Measurements from ENCODE around the gene LAMTOR4.
A peak's percentile ranks its signal among the peaks of the same experiment; 100 is the strongest.
"Not testable (repeated sequence)": the region's sequence is repeated elsewhere in the genome, so short reads cannot be mapped to it uniquely, and the experiment has no call there.

The LAMTOR4 gene

DNA sequence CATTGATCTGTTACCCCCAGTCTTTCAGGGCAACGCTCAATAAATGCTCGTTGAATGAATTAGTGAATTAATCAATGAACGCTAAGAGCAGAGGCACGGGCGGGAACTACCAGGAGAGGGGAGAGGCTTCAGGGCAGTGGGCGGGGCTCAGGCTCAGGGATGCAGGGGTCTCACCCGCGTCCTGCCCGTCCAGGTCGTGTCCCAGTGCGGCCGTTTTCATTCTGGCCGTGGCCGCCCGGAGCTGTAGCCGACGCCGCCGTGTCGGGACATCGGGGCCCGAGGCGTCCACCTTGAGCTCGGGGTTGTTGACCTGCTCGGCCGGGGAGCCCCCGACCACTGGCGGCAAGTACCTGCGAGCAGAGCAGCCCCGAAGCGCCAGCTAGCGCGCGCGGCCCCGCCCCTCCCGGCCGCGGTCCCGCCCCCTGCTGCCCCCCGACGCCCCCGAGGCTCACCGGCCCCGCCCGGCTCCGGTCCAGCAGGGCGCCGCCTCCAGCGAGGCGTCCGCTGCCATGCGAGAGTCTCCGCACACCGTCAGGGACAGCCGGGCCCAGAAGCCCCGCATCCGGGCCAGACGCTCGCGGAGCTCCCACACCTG lies 22.5 kb downstream of the LAMTOR4 start:
- DNase-seq, result no peak

DNA sequence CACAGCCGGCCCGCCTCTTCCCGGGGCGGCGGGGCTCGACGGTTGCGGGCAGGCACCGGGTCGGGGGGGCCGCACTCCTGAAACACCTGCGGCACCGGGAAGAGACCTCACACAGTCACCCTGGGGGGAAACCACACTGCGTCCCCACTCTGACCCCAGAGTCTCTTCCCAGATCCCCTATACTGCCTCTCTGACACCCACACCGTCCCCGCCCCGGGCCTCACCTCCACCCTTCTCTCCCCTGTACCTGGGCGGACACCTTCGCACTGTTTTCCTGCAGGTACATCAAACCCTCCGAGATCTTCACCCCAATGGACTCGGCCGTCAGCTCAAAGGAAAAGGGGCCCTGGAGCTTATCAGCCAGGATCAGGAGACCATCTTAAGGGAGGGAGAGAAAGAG lies 23.1 kb downstream of the LAMTOR4 start:
- DNase-seq, result no peak

DNA sequence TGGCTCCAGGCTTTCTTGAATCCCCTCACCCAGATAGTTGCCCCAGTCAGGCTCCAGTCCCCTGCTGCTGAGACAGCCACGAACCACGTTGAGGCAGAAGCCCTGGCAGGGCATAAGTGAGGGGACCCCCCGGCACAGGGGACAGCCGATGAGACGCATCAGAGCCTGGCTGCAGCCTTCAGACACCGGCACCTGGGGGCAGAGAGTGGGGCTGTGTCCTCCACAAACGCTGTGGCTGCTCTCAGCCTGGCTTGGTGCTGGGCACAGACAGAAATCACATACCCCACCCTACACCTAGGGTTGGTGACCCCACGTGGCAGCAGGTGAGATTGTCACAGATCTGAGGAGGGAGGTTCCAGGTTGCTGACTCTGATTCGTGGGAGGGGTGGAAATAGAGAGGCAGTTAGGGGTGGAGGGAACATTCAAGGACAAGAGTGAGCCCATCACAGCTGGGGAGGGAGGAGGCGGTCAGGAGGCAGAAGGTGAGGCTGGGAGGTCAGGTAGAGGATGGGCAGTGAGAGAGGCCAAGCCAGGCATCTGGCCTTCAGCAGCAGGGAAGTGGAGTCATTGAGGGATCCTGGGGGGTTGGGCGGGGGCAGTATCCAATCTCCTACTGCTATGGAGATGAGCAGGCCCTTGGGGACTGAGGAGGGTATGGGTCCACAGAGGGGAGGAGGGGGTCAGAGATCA lies 25.2 kb downstream of the LAMTOR4 start:
- no peak for DNase-seq

DNA sequence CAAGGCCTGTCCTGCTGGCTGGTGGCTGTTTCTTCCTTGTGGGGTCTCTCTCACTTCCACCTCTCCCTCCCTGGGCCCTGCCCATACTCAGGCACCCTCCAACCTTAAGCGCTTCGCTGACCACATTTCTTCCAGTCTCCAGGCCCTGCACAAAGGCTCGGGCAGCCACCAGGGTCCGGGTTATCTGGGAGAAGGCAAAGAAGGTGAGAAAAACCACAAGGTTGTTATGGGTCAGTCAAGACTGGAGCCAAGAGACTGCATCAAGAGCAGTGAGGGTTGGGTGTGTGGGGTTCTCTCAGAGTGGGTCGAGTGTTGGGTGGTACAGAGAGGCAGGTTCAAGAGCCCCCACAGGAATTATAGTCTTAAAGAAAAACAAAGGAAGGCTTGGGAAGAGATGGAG lies 25.9 kb downstream of the LAMTOR4 start:
- no peak for DNase-seq

DNA sequence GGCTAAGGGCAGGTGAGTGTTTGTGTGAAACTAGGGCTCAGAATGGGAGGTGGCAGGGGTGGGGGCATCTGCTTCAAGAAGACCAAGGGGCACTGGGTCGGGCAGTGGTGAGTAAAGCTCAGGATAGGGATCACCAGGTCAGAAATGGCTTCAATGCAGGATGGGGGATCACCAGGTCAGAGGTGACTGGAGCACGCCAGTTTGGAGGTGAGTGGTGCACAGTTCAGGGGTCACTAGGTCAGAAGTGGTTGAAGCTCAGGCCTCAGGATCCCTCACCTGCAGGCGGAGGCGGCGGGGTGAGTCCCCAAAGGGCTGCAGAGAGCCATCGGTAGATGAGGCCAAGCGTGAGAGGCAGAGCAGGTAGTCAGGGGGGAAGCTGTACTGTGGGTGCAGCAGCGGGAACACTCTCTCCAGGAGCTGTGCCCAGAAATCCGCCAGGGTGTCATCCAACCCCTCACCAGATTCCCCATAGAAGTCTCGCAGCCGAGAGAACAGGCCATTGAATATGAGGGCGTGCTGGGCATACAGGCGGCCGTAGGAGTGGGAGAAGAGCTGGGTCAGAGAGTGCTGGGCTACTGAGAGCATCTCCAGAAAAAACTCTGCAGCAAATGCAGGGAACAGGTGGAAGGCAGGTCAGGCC lies 26.7 kb downstream of the LAMTOR4 start:
- DNase-seq, result no peak

DNA sequence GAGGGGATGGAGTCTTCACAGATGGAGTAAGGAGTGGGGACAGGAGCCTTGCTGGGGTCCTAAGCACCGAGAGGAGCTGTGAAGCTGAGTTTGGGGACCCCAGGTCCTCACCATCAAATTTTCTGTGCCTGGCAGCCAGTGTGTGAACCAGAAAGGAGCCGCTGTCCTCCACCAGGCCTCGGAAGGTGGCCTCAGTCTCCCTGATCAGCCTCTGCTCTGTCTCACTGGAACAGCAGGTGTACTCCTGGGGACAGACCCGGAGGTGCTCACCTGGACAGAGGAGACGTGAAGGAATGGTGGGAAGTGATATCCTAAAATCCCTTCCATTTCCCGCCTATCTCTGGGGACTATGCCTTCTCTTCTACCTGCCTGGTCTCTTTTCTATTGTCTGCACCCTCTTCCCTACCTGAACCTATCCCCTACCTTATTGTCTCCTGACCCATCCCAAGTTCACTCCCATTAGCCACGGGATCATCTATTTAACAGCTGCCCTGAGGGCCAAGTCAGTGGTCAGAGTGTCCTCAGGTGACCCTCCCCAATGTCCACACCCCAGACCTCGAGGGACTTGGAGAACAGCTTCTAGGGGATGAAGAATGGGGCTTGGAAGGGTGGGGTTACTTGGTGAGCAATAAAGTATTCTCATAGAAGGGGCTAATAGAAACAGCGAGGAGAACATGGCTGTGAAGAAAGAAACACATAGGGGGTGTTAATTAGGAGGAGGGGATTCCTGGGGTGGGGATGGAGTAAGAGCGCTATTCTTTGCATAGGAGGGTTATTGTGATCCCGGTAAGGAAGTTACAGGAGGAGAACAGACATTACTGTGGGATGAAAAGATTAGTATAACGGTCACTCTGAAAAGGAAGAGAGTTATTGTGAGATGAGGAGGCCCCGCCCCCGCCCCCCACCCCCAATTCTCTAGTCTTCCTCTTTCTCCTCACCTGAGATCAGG lies 27.7 kb downstream of the LAMTOR4 start:
- no peak for DNase-seq

DNA sequence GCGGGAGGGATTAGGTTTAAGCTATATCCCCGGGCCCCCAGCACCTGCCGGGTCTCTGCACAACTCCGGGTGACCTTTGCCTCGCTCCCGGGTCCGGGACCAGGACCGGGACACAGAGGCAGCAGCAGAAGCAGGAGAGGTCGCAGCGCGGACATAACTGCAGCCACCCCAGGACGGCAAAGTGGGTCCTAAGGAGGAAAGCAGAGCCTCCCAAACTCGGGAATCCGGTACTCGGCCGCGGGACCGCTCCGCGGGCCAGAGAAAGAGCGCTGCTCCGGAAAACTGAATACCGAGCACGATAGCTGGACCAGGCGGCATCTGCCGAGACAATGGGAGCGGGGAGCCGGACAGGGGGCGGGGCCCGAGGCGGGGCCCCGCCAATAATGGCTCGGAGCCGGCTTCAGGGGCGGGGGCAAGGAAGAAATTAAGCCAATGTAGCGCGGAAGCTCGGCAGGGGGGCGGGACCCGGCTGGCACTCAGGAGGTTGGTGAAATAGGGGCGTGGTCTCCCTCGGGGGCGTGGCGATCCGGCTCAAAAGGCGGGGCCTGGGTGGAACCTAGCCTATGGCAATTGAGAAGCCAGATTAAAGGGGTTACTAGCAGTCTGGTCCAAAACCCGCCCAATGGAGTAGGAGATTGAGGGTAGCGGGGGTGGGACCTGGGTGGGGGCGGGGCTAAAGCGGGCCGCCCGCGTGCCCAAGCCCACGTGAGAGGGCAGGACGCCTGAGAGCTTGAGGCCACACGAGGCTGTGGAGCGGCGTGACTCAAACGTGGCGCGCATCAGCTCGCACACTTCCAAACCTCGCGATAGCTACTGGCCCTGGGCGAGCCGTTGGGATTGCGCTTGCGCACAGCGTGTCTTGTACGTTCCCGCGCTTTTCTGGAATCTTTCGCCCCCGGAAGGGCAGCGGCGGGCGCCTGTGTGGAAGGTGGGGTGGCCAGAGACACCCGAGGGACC lies 28.6 kb downstream of the LAMTOR4 start, which contains the start of the genes GPC2 and STAG3:
Gene GPC2 (minus strand): TSS at position 337 of the 957 bp plus-strand sequence. CDS start 182 bp downstream, at position 155.
Gene STAG3 (plus strand): TSS at position 874 of the 957 bp plus-strand sequence. CDS start 2,639 bp downstream, outside the sequence.
- DNase-seq, result peak; percentile 97 to 98

DNA sequence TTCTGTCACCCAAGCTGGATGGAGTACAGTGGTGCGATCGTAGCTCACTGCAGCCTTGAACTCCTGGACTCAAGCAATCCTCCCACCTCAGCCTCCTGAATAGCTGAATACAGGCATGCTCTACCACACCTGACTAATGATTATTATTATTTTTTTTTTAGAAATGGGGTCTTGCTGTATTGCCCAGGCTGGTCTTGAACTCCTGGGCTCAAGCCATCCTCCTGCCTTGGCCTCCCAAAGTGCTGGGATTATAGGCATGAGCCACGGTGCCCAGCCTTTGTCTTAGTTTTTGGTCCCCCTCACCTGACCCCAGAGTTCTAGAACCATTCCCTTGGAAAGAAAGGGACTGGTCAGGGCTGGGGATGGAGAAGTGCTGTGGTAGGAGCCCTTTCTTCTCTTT lies 31.4 kb downstream of the LAMTOR4 start:
- not testable (repeated sequence) for DNase-seq

DNA sequence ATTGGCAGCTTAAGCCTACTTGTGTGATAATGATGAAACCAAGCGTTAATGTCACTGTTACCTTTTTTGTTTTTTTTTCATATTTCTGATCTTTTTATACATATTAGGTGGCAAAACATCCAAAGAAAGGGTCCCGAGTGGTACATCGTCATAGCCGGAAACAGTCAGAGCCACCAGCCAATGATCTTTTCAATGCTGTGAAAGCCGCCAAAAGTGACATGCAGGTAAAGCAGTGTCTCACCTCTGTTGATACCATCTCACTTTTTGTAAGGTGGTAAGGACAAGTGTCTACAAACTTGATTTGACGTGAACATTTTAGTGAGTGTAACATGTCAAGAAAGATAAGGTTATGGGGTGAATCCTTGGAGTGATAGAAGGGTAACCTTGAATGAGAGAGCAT lies 33.9 kb downstream of the LAMTOR4 start:
- not testable (repeated sequence) for DNase-seq

DNA sequence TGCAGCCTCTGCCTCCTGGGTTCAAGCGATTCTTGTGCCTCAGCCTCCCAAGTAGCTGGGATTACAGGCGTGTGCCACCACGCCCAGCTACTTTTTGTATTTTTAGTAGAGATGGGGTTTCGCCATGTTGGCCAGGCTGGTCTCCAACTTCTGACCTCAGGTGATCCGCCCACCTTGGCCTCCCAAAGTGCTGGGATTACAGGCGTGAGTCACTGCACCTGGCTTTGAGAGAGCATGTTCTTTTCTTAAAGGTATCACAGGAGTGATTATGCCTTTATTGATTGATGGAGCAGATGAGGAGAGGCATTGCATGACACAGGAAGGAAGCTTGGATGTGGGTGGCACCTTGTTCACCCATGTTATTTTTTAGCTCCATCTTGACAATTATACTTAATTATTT lies 34.4 kb downstream of the LAMTOR4 start:
- DNase-seq, result not testable (repeated sequence)

DNA sequence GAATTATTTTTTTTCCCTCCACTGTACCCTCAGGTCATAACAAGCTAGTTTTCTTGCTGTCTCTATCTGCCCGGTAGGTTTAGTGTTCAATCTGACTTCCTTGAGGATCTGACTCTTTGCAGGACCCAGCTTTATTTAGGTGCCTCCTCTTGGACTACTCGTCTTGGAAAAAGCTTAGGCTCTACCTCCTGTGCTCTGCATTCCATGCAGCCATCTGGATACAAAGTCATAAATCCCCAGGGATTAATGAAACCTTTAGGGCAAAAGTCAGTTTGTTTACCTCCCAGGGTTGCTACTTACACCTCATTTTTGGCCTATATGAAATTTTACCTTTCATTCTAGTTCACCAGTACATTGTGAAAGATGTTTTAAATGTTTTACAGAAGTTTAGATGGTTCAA lies 37.0 kb downstream of the LAMTOR4 start:
- DNase-seq, result no peak

DNA sequence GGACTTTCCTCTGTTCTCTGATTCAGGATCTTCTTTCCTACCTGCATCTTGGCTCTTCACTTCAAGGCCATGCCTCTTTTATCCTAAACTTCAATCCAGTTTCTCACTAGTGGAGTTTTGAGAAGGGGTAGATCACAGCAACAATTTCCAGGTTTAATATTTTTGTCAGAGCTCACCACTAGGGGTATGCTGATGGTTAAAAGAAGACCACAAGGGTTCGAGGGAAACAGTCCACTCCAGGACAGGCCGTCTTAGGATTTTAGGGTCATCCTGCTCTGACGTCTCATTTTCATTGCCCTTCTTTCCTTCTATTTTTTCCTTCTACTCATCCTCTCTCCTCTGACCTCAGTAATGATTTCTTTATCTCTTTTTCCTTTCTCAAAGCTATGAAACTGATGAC lies 40.3 kb downstream of the LAMTOR4 start:
- DNase-seq, result no peak

DNA sequence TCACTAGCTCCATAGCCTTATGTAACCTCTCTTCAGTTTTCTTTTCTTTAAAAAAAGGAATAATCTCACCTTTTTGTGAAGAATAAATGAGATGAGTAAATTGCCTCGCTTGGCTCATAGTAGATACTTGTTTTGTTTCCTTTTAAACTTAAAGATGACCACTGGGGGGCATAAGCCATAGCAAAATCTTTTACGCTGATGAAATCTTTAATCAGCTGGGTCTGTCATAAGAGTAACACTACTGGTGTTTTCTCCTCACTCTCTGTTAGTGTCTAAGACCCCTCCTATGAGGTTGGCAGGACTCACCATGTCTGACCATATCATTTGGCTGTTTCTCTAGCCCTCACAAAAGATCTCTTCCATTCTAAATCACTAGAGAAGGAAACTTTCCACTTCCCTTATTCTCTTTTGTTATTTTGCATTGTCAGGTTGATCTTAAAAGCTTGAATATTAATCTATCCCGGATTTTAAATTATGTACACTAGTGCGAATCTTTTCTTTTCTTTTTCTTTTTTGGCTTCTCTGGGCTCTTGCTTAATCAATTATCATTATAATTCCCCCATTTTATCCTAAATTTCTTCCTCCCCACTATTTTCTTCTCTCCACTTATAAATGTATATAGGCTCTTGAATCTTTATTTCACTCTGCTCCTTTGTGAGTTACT lies 41.5 kb downstream of the LAMTOR4 start:
- peak; percentile 45 to 67 for DNase-seq

DNA sequence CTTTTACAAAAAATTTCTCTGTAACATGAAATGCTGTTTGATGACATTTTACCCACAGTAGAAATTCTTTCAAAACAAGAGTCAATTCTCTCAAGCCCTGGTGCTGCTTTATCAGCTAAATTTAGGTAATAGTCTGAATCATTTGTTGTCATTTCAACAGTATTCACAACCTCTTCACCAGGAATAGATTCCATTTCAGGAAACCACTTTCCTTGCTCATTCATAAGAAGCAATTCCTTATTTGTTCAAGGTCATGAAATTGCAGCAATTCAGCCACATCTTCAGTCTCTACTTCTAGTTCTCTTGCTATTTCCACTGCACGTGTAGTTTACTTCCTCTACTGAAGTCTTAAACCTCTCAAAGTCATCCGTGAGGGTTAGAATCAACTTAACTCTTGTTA lies 43.1 kb downstream of the LAMTOR4 start:
- DNase-seq, result peak; percentile 67 to 72

DNA sequence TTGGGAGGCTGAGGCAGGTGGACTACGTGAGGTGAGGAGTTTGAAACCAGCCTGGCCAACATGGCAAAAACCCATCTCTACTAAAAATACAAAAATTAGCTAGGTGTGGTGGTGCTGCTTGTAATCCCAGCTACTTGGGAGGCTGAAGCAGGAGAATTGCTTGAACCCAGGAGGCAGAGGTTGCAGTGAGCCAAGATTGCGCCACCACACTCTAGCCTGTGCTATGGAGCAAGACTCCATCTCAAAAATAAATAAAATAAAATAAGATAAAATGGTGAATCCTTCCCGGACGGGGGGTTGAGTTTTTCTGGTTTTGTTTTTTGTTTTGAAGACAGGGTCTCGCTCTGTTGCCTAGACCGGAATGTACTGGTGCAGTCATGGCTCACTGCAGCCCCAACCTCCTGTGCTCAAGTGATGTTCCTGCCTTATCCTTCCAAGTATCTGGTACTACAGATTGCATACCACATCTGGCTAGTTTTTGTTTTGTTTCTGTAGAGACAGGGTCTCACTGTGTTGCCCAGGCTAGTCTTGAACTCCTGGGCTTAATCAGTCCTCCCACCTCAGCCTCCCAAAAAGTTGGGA lies 43.7 kb downstream of the LAMTOR4 start:
- not testable (repeated sequence) for DNase-seq

DNA sequence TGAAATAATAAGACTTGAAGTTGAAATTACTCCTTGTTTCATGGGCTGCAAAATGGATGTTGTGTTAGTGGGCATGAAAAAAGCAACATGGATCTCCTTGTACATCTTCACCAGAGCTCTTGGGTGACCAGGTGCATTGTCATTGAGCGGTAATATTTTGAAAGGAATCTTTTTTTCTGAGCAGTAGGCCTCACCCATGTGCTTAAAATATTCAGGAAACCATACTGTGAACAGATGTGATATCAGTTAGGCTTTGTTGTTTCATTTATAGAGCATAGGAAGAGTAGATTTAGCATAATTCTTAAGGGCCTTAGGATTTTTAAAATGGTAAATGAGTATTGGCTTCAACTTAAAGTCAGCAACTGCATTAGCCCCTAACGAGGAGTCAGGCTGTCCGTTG lies 44.3 kb downstream of the LAMTOR4 start:
- no peak for DNase-seq

DNA sequence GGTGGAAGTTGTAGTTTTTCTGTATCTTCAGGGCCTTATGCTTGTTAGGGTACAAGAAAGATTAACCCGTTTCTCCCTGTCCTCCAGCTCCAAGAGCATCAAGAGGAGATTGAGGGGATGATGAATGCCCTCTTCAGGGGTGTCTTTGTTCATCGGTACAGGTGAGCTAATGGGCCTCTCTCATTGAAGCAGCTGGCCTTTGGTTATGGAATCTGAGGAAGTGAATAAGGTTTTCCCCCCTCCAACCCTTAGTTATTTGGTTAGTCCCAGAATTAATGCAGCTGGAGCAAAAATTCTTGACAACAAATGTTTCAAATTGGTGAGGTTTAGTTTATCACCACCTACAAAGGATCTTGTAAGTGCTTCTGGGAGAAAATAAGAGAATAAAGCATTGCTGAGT lies 46.5 kb downstream of the LAMTOR4 start:
- no peak for DNase-seq

DNA sequence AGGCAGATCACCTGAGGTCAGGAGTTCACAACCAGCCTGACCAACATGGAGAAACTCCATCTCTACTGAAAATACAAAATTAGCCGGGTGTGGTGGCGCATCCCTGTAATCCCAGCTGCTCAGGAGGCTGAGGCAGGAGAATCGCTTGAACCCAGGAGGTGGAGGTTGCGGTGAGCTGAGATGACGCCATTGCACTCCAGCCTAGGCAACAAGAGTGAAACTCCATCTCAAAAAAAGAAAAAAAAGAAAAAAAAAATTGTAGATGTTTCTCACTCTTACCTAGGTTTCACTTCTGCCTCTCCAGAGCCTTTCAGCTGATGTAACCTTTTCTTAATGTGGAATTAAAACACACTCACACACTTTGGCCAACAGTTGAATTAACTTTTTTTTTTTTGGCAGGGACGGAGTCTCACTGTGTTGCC lies 47.2 kb downstream of the LAMTOR4 start:
- DNase-seq, result not testable (repeated sequence)

DNA sequence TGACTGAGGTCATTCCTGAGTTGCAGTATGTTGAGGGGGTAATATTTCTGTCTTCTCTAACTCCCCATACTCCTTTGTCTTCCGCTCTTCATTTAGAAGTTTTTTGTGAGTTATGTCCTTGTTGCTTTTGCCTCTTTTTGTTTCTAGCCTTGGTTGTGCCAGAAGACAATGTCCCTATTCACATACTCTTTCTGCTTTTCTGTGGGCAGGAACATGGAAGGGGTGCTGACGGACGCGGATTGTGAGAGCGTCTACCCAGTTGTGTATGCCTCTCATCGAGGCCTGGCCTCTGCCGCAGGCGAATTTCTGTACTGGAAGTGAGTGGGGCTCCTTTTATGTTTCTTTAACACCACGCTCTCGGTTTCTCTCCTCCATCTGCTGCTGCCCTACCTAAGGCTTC lies 49.5 kb downstream of the LAMTOR4 start:
- DNase-seq, result no peak

DNA sequence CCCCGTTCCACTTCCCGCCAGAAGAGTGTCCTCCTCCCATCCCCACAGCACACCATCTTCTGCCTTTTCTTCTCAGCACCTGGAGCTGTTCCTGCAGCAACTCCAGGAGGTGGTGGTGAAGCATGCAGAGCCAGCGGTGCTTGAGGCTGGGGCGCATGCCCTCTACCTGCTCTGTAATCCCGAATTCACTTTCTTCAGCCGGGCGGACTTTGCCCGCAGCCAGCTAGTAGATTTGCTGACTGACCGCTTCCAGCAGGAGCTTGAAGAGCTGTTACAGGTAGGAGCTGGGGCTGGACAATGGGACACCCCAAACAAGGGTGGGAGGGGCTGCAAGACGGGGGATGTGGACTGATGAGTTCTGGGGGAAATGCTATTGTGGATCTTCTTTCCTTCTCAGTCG lies 52.0 kb downstream of the LAMTOR4 start:
- no peak for DNase-seq
